SU-DHL-6 (cell line): Measurements from ENCODE around the gene CHMP4B.

ENCODE experiments used
- H2AFZ ChIP-seq: fragments of 200-600 bp; sonication (generic); 2 replicates; pipeline ENCODE4 v1.6.1; 2014; ENCODE audit warnings: low read depth, mild to moderate bottlenecking, moderate library complexity, mixed read lengths, antibody characterized with exemption, low read length; ENCODE audit not compliant: severe bottlenecking
- H3F3A ChIP-seq: fragments of 200-600 bp; shearing (Covaris generic); 2 replicates; pipeline ENCODE4 v1.6.0; 2016; ENCODE audit warnings: antibody characterized with exemption, mild to moderate bottlenecking; ENCODE audit not compliant: insufficient read depth
- H3K27ac ChIP-seq: fragments of 200-600 bp; sonication (generic); 2 replicates; pipeline ENCODE4 v1.5.1; 2016; ENCODE audit warnings: low read depth, mild to moderate bottlenecking, low read length, moderate library complexity, mixed read lengths
- H3K27me3 ChIP-seq: fragments of 200-600 bp; sonication (generic), shearing (Covaris generic); 2 replicates; pipeline ENCODE4 v1.6.0; 2014; ENCODE audit warnings: mild to moderate bottlenecking, low read length
- H3K36me3 ChIP-seq: fragments of 200-600 bp; sonication (generic); 2 replicates; pipeline ENCODE4 v1.6.1; 2014; ENCODE audit warnings: mild to moderate bottlenecking, low read length, mixed read lengths
- H3K4me2 ChIP-seq: fragments of 300-600, 200-600 bp; shearing (Covaris generic), sonication (generic); 2 replicates; pipeline ENCODE4 v1.6.0; 2014; ENCODE audit warnings: low read length, low read depth, mild to moderate bottlenecking; ENCODE audit not compliant: poor library complexity, severe bottlenecking
- H3K4me3 ChIP-seq: fragments of 200-600 bp; sonication (generic); 2 replicates; pipeline ENCODE4 v1.5.1; 2014; ENCODE audit warnings: antibody characterized with exemption, low read length, mild to moderate bottlenecking, mixed read lengths; ENCODE audit not compliant: insufficient read depth, poor library complexity, severe bottlenecking
- H3K79me2 ChIP-seq: fragments of 200-600 bp; sonication (generic); 2 replicates; pipeline ENCODE4 v1.6.1; 2014; ENCODE audit warnings: mild to moderate bottlenecking, low read length, moderate library complexity; ENCODE audit not compliant: insufficient read depth
- H3K9ac ChIP-seq: fragments of 200-600 bp; sonication (generic); 2 replicates; pipeline ENCODE4 v1.7.0; 2014; ENCODE audit warnings: mild to moderate bottlenecking, low read length
- H3K9me2 ChIP-seq: fragments of 200-600 bp; sonication (generic); replicated peaks from 2 replicates; pipeline ENCODE4 v1.6.1; 2014; ENCODE audit warnings: low read length; ENCODE audit not compliant: insufficient read depth
- H3K9me3 ChIP-seq: fragments of 200-600 bp; sonication (generic); 2 replicates; pipeline ENCODE4 v1.6.1; 2014; ENCODE audit warnings: low read length, mixed read lengths; ENCODE audit not compliant: insufficient read depth
- H4K20me1 ChIP-seq: fragments of 200-600 bp; sonication (generic); 2 replicates; pipeline ENCODE4 v1.6.1; 2014; ENCODE audit warnings: low read depth, mild to moderate bottlenecking, antibody characterized with exemption, low read length, moderate library complexity, mixed read lengths
- EZH2phosphoT487 ChIP-seq: fragments of 200-600 bp; sonication (generic), shearing (Covaris generic); conservative IDR thresholded peaks from 2 replicates; pipeline ENCODE4 v1.6.1; 2018; ENCODE audit warnings: mild to moderate bottlenecking, antibody characterized with exemption, low read length, moderate library complexity, mixed read lengths
- TF ChIP-seq, protein P1 (sequence below): fragments of 200-600 bp; sonication (generic); IDR thresholded peaks from one replicate; pipeline ENCODE4 v1.5.1; 2017; ENCODE audit warnings: antibody characterized with exemption, mild to moderate bottlenecking, low read length, moderate library complexity; ENCODE audit not compliant: insufficient read depth, poor library complexity, severe bottlenecking

Gene CHMP4B

DNA sequence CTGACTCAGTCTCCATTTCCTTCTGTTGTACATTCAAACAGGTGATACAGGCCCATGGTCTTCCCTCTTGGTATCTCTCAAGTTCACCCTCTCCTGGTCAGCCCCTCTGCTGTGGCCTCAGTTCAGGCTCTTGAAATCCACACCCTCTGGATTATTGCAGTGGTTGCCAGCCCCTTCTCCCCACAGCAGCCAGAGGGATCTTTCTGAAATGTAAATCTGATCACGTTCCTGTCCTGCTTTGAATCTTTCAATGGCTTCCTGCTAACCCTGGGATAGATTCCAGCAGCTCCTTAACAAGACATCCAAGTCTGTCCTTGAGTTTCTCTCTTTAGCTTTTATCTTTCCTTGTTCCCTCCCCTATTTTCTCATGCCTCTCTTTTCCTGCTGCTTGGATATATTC, 22.2 kb downstream of the CHMP4B start:
- no peaks in the 10 kb centered on the region for H3K27me3 ChIP-seq
- H4K20me1 ChIP-seq = no peaks in the 10 kb centered on the region; the same call in 1 of the 2 replicates
- H3K27ac ChIP-seq = no peak overlapping the region
- no peaks in the 10 kb centered on the region; the same call in 1 of the 2 replicates for H3K36me3 ChIP-seq
- H3K4me3 ChIP-seq = no peak overlapping the region
- peaks cover 100% of the 10 kb centered on the region for H3K79me2 ChIP-seq
- H3K9me3 ChIP-seq = no peaks in the 10 kb centered on the region
- H3K9me2 ChIP-seq = no peaks in the 10 kb centered on the region
- H2AFZ ChIP-seq = no peak overlapping the region
- H3K9ac ChIP-seq = no peak overlapping the region
- H3F3A ChIP-seq = 0 out of 2 replicates have a peak, but pooled peaks cover 5% of the 10 kb centered on the region
- H3K4me2 ChIP-seq = no peak overlapping the region
- TF ChIP-seq EZH2phosphoT487 = no peak
- TF ChIP-seq, protein P1, sequence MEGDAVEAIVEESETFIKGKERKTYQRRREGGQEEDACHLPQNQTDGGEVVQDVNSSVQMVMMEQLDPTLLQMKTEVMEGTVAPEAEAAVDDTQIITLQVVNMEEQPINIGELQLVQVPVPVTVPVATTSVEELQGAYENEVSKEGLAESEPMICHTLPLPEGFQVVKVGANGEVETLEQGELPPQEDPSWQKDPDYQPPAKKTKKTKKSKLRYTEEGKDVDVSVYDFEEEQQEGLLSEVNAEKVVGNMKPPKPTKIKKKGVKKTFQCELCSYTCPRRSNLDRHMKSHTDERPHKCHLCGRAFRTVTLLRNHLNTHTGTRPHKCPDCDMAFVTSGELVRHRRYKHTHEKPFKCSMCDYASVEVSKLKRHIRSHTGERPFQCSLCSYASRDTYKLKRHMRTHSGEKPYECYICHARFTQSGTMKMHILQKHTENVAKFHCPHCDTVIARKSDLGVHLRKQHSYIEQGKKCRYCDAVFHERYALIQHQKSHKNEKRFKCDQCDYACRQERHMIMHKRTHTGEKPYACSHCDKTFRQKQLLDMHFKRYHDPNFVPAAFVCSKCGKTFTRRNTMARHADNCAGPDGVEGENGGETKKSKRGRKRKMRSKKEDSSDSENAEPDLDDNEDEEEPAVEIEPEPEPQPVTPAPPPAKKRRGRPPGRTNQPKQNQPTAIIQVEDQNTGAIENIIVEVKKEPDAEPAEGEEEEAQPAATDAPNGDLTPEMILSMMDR = no peak

- no peaks in the 10 kb centered on the region; the same call in 1 of the 2 replicates for H3K36me3 ChIP-seq
- H3K9me3 ChIP-seq = no peaks in the 10 kb centered on the region
- no peak overlapping the region for H3K4me2 ChIP-seq
- H3K9me2 ChIP-seq = no peaks in the 10 kb centered on the region
- H3K27ac ChIP-seq = no peak overlapping the region
- TF ChIP-seq, protein P1 = no peak
- TF ChIP-seq EZH2phosphoT487 = no peak
- H2AFZ ChIP-seq = no peak overlapping the region
- H3K9ac ChIP-seq = no peak overlapping the region
- H4K20me1 ChIP-seq = no peaks in the 10 kb centered on the region; the same call in 1 of the 2 replicates
- H3F3A ChIP-seq = peaks cover 2% of the 10 kb centered on the region; the same call in 1 of the 2 replicates
- no peaks in the 10 kb centered on the region for H3K27me3 ChIP-seq
- H3K4me3 ChIP-seq = no peak overlapping the region
- peaks cover 100% of the 10 kb centered on the region for H3K79me2 ChIP-seq
Measured at GRCh38 chr20:33835615-33836172, 24.5 kb downstream of the CHMP4B start.

DNA sequence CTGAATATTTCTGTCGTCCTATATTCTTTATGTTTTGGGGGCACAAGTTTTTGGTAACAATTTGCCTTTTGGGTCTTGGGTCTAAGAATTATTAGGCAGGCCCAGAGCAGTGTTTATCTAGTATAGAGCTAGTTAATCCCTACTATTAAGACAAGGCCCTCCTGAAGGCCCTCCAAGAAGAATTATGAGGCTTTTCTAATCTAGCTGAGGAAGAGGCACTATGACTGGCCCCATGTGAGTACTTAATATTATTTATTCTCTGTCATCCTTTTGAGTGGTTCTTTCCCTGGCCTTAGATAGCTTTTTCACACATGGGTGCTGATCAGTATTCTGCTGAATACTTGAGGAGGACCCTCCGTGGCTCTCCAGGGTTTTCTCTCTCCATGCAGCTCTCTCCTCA, 25.1 kb downstream of the CHMP4B start:
- no peak overlapping the region for H3K4me3 ChIP-seq
- no peak overlapping the region for H3K27ac ChIP-seq
- H3K4me2 ChIP-seq = no peak overlapping the region

More for the DNA sequence above, 25.1 kb downstream of the CHMP4B start:
- Histone ChIP-seq H3K27me3 (no peaks in the 10 kb centered on the region), H3K36me3 (no peaks in the 10 kb centered on the region; the same call in 1 of the 2 replicates), H3K79me2 (peaks cover 100% of the 10 kb centered on the region), H3K9me3 (no peaks in the 10 kb centered on the region), H3K9me2 (no peaks in the 10 kb centered on the region), H3K9ac (no peak overlapping the region), H4K20me1 (no peaks in the 10 kb centered on the region; the same call in 1 of the 2 replicates), H3F3A (peaks cover 4% of the 10 kb centered on the region; the same call in 1 of the 2 replicates), H2AFZ (no peak overlapping the region)
- TF ChIP-seq EZH2phosphoT487 = no peak
- TF ChIP-seq, protein P1 = no peak
